Peyer's patch (tissue), 4 donors: Measurements from ENCODE around the gene SIL1. TPM values are rescaled to one million over a fixed set of nuclear protein-coding genes. Genes with fewer than 3 reads are reported as not detected.

ENCODE experiments used
- DNase-seq, 3 donors: peaks; one replicate each; pipeline ENCODE4 v3.0.0-alpha.2; 2017 to 2019
- H3K27ac ChIP-seq, 4 donors: fragments of 200-600 bp; sonication (generic); one replicate each; pipeline ENCODE4 v1.5.1; 2016 to 2019
- H3K27me3 ChIP-seq, 2 donors: fragments of 200-600 bp; sonication (generic); one replicate each; pipeline ENCODE4 v1.5.1; 2019
- H3K36me3 ChIP-seq, 3 donors: fragments of 200-600 bp; sonication (generic); one replicate each; pipeline ENCODE4 v1.5.1; 2016 to 2019
- H3K4me1 ChIP-seq, 4 donors: fragments of 200-600 bp; sonication (generic); one replicate each; pipeline ENCODE4 v1.5.1; 2016 to 2019
- H3K4me3 ChIP-seq, 4 donors: fragments of 200-600 bp; sonication (generic); 1 replicate in 3 of 4; 2 replicates in 1 of 4; pipeline ENCODE4 v1.5.1; 2016 to 2019; ENCODE audit warnings: mild to moderate bottlenecking in 1 of 4
- H3K9me3 ChIP-seq, 4 donors: fragments of 200-600 bp; sonication (generic); one replicate each; pipeline ENCODE4 v1.5.1; 2016 to 2019; ENCODE audit warnings: mild to moderate bottlenecking in 1 of 4
- POLR2A ChIP-seq, 2 donors: fragments of 450-650 bp; IDR thresholded peaks; one replicate each; pipeline ENCODE4 v1.5.1; 2017; ENCODE audit warnings: antibody characterized with exemption in 2 of 2, mild to moderate bottlenecking in 2 of 2, moderate library complexity in 2 of 2
- total RNA-seq, 4 donors: library from RNA; depleted of rRNA; stranded (reverse); fragments of >200 nt; gene quantifications; one replicate each; pipeline ENCODE4 v1.1.0, GENCODE V29; 2016
- TF ChIP-seq, protein P1 (sequence below), 6 experiments: fragments of 450-650 bp in 4 of 6; fragments of 200-600 bp in 2 of 6; sonication (generic) in 1 of 6; IDR thresholded peaks; one replicate each; pipeline ENCODE4 v1.5.1; 2017 to 2019; ENCODE audit warnings: antibody characterized with exemption in 6 of 6, mild to moderate bottlenecking in 3 of 6, moderate library complexity in 1 of 6

Gene SIL1
- total RNA-seq, 4 donors from 2014 or later = 23.6 to 84.2 (median 39.2) TPM

DNA sequence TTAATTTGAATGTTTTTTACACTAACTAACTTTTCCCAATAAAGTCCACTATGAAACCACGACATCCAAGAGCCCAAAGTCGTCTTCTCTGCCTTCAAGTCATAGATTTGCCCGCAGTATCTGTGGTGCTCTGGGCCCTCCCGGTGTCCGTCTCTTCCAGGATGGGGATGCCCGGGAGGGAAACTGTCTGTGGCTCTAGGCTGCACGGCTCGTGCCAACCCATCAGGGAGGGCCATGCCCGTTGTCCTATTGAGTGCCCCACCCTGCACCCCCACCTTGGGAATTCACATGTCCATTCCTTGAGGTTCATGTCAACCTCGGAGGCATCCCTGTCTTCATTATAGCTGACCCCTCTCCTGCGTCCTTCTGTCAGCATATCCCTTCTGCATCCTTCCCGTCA lies 263.2 kb downstream of the SIL1 start:
- H3K27me3 ChIP-seq = no peaks in the 10 kb centered on the region
- TF ChIP-seq, protein P1, sequence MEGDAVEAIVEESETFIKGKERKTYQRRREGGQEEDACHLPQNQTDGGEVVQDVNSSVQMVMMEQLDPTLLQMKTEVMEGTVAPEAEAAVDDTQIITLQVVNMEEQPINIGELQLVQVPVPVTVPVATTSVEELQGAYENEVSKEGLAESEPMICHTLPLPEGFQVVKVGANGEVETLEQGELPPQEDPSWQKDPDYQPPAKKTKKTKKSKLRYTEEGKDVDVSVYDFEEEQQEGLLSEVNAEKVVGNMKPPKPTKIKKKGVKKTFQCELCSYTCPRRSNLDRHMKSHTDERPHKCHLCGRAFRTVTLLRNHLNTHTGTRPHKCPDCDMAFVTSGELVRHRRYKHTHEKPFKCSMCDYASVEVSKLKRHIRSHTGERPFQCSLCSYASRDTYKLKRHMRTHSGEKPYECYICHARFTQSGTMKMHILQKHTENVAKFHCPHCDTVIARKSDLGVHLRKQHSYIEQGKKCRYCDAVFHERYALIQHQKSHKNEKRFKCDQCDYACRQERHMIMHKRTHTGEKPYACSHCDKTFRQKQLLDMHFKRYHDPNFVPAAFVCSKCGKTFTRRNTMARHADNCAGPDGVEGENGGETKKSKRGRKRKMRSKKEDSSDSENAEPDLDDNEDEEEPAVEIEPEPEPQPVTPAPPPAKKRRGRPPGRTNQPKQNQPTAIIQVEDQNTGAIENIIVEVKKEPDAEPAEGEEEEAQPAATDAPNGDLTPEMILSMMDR (IDR thresholded peaks at IDR 0.05) = no peak
- no peak for TF ChIP-seq POLR2A (IDR thresholded peaks at IDR 0.05)
- H3K4me3 ChIP-seq = no peak overlapping the region
- H3K9me3 ChIP-seq = no peaks in the 10 kb centered on the region
- H3K36me3 ChIP-seq = peaks cover 0 to 61% (median 0%) of the 10 kb centered on the region in 3 donors
- no peak for DNase-seq
- no peak overlapping the region for H3K27ac ChIP-seq
- no peaks in the 10 kb centered on the region for H3K4me1 ChIP-seq

DNA sequence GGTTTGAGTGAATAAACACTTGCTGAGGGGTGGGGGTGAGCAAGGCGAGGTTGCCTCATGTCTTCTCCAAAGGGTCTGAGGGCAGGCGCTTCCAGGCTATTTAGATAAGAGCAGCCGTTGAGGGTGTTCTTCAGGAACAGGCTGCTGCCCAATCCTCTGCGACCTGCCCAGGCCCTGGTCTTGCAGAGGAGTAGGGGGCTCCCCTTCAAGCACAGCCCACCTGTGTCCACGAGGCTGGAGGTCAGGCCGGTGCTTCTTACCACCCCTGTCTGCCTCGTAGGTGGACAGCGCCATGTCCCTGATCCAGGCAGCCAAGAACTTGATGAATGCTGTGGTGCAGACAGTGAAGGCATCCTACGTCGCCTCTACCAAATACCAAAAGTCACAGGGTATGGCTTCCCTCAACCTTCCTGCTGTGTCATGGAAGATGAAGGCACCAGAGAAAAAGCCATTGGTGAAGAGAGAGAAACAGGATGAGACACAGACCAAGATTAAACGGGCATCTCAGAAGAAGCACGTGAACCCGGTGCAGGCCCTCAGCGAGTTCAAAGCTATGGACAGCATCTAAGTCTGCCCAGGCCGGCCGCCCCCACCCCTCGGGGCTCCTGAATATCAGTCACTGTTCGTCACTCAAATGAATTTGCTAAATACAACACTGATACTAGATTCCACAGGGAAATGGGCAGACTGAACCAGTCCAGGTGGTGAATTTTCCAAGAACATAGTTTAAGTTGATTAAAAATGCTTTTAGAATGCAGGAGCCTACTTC lies 264.5 kb downstream of the SIL1 start:
- Histone ChIP-seq H3K27me3 (no peaks in the 10 kb centered on the region), H3K4me1 (no peaks in the 10 kb centered on the region), H3K27ac (no peak overlapping the region), H3K36me3 (peaks cover 0 to 73% (median 0%) of the 10 kb centered on the region in 3 donors), H3K4me3 (no peak overlapping the region), H3K9me3 (no peaks in the 10 kb centered on the region)
- no peak for DNase-seq
- TF ChIP-seq, protein P1 (IDR thresholded peaks at IDR 0.05) = no peak
- no peak for TF ChIP-seq POLR2A (IDR thresholded peaks at IDR 0.05)

DNA sequence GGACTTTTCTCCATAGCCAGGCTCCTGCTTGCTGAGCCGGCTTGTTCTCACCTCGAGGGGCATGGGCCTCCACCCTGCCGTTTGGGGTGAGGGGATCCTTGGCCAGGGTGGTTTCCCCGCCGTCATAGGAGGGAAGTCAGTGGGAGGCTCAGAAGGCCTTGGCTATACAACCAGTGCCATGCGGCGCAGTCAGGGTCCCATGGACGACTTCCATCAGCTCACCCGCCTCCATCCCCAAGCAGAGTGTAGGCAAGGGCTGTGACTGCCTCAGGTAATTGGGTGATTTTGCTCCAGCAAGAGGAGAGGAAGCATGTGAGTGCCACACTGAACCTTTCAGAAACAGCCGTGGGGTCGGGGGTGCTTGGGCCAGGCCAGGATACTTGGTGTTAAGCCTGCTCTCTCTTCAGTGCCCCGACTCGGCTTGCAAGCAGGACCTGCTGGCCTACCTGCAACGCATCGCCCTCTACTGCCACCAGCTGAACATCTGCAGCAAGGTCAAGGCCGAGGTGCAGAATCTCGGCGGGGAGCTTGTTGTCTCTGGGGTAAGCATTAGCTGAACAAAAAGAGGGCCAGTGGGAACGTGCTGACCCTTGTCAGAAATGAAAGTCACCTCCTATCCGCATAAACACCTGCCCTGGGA lies 265.9 kb downstream of the SIL1 start:
- Histone ChIP-seq H3K27ac (no peak overlapping the region), H3K4me3 (no peak overlapping the region), H3K36me3 (peaks cover 0 to 73% (median 0%) of the 10 kb centered on the region in 3 donors), H3K9me3 (no peaks in the 10 kb centered on the region), H3K4me1 (peaks cover 0 to 8% (median 0%) of the 10 kb centered on the region in 4 donors), H3K27me3 (no peaks in the 10 kb centered on the region)
- no peak for DNase-seq
- no peak for TF ChIP-seq POLR2A (IDR thresholded peaks at IDR 0.05)
- TF ChIP-seq, protein P1 (IDR thresholded peaks at IDR 0.05) = no peak

DNA sequence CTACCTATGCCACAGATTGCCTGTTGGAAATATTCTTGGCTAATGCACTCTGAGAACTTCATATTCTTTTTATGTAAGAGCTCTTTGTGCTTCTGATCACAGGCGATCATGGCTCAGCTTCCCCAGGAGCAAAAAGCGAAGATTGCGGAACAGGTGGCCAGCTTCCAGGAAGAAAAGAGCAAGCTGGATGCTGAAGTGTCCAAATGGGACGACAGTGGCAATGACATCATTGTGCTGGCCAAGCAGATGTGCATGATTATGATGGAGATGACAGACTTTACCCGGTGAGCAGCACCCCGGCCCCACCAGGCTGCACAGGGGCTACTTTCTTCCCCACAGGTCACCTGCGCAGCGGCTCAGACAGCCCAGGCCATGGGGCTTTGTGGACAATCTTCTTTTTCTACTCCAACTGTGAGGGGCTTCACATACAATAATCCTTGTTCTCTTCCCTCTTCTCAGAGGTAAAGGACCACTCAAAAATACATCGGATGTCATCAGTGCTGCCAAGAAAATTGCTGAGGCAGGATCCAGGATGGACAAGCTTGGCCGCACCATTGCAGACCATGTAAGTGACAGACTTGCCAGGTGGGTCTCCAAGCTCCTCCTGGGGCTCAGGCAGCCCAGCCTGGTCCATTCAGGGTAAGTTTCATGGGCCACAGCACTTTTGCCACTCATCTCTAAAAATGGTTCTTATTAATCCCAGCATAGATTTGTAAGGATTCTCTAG lies 267.6 kb downstream of the SIL1 start:
- Histone ChIP-seq H3K36me3 (peaks cover 0 to 80% (median 0%) of the 10 kb centered on the region in 3 donors), H3K4me1 (peaks cover 0 to 19% (median 0%) of the 10 kb centered on the region in 4 donors), H3K27ac (no peak overlapping the region), H3K4me3 (no peak overlapping the region), H3K9me3 (no peaks in the 10 kb centered on the region), H3K27me3 (no peaks in the 10 kb centered on the region)
- TF ChIP-seq POLR2A (IDR thresholded peaks at IDR 0.05) = no peak
- TF ChIP-seq, protein P1 (IDR thresholded peaks at IDR 0.05) = no peak
- no peak for DNase-seq

DNA sequence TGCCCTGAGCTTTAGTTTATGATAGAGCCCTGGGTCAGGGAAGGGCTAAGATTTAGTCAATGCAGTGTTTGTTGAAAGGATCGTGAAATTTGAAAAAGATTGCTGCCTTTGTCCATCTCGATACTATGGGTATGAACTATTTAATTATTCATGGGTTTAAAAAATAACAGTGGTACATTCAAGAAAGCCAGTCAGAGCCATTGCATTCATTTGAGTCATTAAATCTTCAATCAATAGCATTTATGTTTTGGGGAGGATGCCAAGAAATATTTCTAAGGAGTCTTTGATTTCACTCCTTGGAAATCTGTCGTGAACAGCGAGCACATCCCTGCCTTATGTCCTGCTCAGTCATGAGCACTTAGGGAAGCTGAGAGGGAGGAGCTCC lies 268.6 kb downstream of the SIL1 start:
- no peak for DNase-seq

More for the DNA sequence above, 268.6 kb downstream of the SIL1 start:
- Histone ChIP-seq H3K9me3 (no peaks in the 10 kb centered on the region), H3K4me1 (peaks cover 0 to 19% (median 0%) of the 10 kb centered on the region in 4 donors), H3K27ac (no peak overlapping the region), H3K27me3 (no peaks in the 10 kb centered on the region), H3K36me3 (peaks cover 0 to 86% (median 0%) of the 10 kb centered on the region in 3 donors), H3K4me3 (no peak overlapping the region)
- TF ChIP-seq, protein P1 (IDR thresholded peaks at IDR 0.05) = no peak
- no peak for TF ChIP-seq POLR2A (IDR thresholded peaks at IDR 0.05)
